HepG2 (cell line): ENCODE data around the gene GPR87. TPM values are rescaled to one million over a fixed set of nuclear protein-coding genes. Genes with fewer than 3 reads are reported as not detected.

Source experiments
- ATF1 ChIP-seq: IDR thresholded peaks from 2 replicates; pipeline ENCODE4 v1.6.1; 2016; ENCODE audit warnings: mild to moderate bottlenecking, control low read depth
- FOSL2 ChIP-seq: sonication (generic); formaldehyde crosslinking; IDR thresholded peaks from 2 replicates; pipeline ENCODE4 v1.4.0; 2020; ENCODE audit warnings: missing genetic modification reagents
- KLF15 ChIP-seq: sonication (generic); formaldehyde crosslinking; IDR thresholded peaks from 2 replicates; pipeline ENCODE4 v1.8.1; 2023; ENCODE audit warnings: borderline replicate concordance, mild to moderate bottlenecking, inconsistent platforms, missing genetic modification reagents, mixed read lengths
- NCOR1 ChIP-seq: fragments of 200-600 bp; sonication (generic); IDR thresholded peaks from 2 replicates; pipeline ENCODE4 v1.7.0; 2017; ENCODE audit warnings: antibody characterized with exemption, low read length, borderline replicate concordance
- NKX3-1 ChIP-seq: sonication (generic); formaldehyde crosslinking; IDR thresholded peaks from 2 replicates; pipeline ENCODE4 v1.5.0; 2020; ENCODE audit warnings: missing genetic modification reagents
- PHF21A ChIP-seq: sonication (generic); formaldehyde crosslinking; IDR thresholded peaks from 2 replicates; pipeline ENCODE4 v1.5.0; 2020; ENCODE audit warnings: mild to moderate bottlenecking, missing genetic modification reagents
- SP5 ChIP-seq: IDR thresholded peaks from 2 replicates; pipeline ENCODE4 v1.6.1; 2016; ENCODE audit warnings: low read depth, borderline replicate concordance
- TEAD3 ChIP-seq: optimal IDR thresholded peaks from 2 replicates; pipeline ENCODE3; 2016; ENCODE audit warnings: borderline replicate concordance
- ZNF34 ChIP-seq: sonication (generic); formaldehyde crosslinking; IDR thresholded peaks from 2 replicates; pipeline ENCODE4 v1.4.0; 2020; ENCODE audit warnings: mild to moderate bottlenecking, missing genetic modification reagents, borderline replicate concordance
- ZNF652 ChIP-seq: IDR thresholded peaks from 2 replicates; pipeline ENCODE4 v1.6.1; 2016; ENCODE audit warnings: low read depth, borderline replicate concordance
- ZNF773 ChIP-seq: sonication (generic); formaldehyde crosslinking; IDR thresholded peaks from 2 replicates; pipeline ENCODE4 v1.4.0; 2020; ENCODE audit warnings: missing genetic modification reagents, borderline replicate concordance
- polyA plus RNA-seq, 8 experiments: library from polyadenylated mRNA; depleted of rRNA in 3 of 8; stranded (reverse) in 7 of 8; unstranded in 1 of 8; fragments of >200 nt; fragmentation: Illumina TruSeq in 4 of 8; extraction: Trizol in 4 of 8; gene quantifications; 2 replicates each; pipeline versions ENCODE4 v1.2.1 to v1.2.3, GENCODE V29; 2011 to 2016; ENCODE audit warnings: low read depth in 4 of 8, missing spikeins in 1 of 8, mixed read lengths in 1 of 8; ENCODE audit not compliant: insufficient read depth in 1 of 8
- total RNA-seq, 5 experiments: library from RNA; depleted of rRNA; stranded (reverse); fragments of >200 nt; fragmentation: Illumina TruSeq; extraction: Trizol; gene quantifications; 2 replicates each; pipeline ENCODE4 v1.2.3, GENCODE V29; 2016; ENCODE audit warnings: low read depth in 1 of 5
- TF ChIP-seq, protein P1 (sequence below): sonication (generic); formaldehyde crosslinking; IDR thresholded peaks from 2 replicates; pipeline ENCODE4 v1.4.0; 2020; ENCODE audit warnings: missing genetic modification reagents
- TF ChIP-seq, protein P2 (sequence below): sonication (generic); formaldehyde crosslinking; IDR thresholded peaks from 2 replicates; pipeline ENCODE4 v1.5.0; 2020; ENCODE audit warnings: mild to moderate bottlenecking, missing genetic modification reagents
- TF ChIP-seq, protein P3 (sequence below): sonication (generic); formaldehyde crosslinking; IDR thresholded peaks from 2 replicates; pipeline ENCODE4 v1.4.0; 2020; ENCODE audit warnings: missing genetic modification reagents, borderline replicate concordance
- TF ChIP-seq, protein P4 (sequence below): sonication (generic); formaldehyde crosslinking; IDR thresholded peaks from 2 replicates; pipeline ENCODE4 v1.4.0; 2020; ENCODE audit warnings: missing genetic modification reagents, mild to moderate bottlenecking, borderline replicate concordance
- TF ChIP-seq, protein P5 (sequence below): IDR thresholded peaks from 2 replicates; pipeline ENCODE4 v1.6.1; 2016; ENCODE audit warnings: missing genetic modification reagents, missing compliant biosample characterization

GPR87 gene
- total and polyA plus RNA-seq, 2 of the 13 experiments (the other 11 are each of a cell fraction or from before 2014, with no cell fraction given) = not detected

DNA sequence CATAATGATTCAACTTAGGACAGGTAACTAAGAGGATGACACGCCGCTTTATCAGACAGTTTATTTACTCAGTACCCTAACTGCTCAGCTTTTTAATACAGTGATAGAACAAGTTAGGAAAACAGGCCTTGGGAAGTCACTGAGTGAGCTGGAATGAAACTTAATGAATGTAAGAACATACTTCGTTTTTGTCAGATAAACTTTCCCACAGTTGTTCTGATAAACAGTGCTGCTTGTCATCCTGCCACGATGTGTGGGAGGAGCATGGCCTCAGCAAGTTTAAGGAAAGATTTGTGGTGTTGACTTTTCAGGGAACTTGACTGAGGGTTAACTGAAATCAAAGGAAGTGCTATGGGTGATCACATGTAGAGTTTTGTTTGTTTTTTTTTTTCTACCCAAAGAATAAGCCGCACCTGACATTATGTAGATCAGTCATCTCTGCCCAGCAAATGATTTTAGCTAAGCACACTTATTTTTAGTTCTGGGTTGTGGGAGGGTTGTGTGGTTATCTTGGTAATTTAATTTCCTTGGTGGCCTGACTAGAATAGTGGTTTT lies 32.6 kb downstream of the GPR87 start (continued):
- TF ChIP-seq, protein P1, sequence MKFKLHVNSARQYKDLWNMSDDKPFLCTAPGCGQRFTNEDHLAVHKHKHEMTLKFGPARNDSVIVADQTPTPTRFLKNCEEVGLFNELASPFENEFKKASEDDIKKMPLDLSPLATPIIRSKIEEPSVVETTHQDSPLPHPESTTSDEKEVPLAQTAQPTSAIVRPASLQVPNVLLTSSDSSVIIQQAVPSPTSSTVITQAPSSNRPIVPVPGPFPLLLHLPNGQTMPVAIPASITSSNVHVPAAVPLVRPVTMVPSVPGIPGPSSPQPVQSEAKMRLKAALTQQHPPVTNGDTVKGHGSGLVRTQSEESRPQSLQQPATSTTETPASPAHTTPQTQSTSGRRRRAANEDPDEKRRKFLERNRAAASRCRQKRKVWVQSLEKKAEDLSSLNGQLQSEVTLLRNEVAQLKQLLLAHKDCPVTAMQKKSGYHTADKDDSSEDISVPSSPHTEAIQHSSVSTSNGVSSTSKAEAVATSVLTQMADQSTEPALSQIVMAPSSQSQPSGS = 0 out of 2 replicates have a peak, but pooled peaks have one; percentile 37
- TF ChIP-seq FOSL2 (CRISPR knock-in tag) = peak; percentile 53; the same call in 1 of the 2 replicates
- no peak for TF ChIP-seq ZNF773 (CRISPR knock-in tag)
- TF ChIP-seq, protein P2, sequence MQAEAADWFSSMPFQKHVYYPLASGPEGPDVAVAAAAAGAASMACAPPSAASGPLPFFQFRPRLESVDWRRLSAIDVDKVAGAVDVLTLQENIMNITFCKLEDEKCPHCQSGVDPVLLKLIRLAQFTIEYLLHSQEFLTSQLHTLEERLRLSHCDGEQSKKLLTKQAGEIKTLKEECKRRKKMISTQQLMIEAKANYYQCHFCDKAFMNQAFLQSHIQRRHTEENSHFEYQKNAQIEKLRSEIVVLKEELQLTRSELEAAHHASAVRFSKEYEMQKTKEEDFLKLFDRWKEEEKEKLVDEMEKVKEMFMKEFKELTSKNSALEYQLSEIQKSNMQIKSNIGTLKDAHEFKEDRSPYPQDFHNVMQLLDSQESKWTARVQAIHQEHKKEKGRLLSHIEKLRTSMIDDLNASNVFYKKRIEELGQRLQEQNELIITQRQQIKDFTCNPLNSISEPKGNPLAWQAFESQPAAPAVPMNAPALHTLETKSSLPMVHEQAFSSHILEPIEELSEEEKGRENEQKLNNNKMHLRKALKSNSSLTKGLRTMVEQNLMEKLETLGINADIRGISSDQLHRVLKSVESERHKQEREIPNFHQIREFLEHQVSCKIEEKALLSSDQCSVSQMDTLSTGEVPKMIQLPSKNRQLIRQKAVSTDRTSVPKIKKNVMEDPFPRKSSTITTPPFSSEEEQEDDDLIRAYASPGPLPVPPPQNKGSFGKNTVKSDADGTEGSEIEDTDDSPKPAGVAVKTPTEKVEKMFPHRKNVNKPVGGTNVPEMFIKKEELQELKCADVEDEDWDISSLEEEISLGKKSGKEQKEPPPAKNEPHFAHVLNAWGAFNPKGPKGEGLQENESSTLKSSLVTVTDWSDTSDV (CRISPR knock-in tag) = no peak
- TF ChIP-seq ZNF652 (CRISPR knock-in tag) = peak; percentile 68; the same call in 1 of the 2 replicates
- peak; percentile 55 for TF ChIP-seq PHF21A (CRISPR knock-in tag)
- TF ChIP-seq ZNF34 = no peak
- TF ChIP-seq, protein P3, sequence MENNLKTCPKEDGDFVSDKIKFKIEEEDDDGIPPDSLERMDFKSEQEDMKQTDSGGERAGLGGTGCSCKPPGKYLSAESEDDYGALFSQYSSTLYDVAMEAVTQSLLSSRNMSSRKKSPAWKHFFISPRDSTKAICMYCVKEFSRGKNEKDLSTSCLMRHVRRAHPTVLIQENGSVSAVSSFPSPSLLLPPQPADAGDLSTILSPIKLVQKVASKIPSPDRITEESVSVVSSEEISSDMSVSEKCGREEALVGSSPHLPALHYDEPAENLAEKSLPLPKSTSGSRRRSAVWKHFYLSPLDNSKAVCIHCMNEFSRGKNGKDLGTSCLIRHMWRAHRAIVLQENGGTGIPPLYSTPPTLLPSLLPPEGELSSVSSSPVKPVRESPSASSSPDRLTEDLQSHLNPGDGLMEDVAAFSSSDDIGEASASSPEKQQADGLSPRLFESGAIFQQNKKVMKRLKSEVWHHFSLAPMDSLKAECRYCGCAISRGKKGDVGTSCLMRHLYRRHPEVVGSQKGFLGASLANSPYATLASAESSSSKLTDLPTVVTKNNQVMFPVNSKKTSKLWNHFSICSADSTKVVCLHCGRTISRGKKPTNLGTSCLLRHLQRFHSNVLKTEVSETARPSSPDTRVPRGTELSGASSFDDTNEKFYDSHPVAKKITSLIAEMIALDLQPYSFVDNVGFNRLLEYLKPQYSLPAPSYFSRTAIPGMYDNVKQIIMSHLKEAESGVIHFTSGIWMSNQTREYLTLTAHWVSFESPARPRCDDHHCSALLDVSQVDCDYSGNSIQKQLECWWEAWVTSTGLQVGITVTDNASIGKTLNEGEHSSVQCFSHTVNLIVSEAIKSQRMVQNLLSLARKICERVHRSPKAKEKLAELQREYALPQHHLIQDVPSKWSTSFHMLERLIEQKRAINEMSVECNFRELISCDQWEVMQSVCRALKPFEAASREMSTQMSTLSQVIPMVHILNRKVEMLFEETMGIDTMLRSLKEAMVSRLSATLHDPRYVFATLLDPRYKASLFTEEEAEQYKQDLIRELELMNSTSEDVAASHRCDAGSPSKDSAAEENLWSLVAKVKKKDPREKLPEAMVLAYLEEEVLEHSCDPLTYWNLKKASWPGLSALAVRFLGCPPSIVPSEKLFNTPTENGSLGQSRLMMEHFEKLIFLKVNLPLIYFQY (CRISPR knock-in tag) = 0 out of 2 replicates have a peak, but pooled peaks have one; percentile 26
- TF ChIP-seq NCOR1 = no peak
- peak; percentile 24 for TF ChIP-seq TEAD3 (CRISPR knock-in tag)
- TF ChIP-seq, protein P4, sequence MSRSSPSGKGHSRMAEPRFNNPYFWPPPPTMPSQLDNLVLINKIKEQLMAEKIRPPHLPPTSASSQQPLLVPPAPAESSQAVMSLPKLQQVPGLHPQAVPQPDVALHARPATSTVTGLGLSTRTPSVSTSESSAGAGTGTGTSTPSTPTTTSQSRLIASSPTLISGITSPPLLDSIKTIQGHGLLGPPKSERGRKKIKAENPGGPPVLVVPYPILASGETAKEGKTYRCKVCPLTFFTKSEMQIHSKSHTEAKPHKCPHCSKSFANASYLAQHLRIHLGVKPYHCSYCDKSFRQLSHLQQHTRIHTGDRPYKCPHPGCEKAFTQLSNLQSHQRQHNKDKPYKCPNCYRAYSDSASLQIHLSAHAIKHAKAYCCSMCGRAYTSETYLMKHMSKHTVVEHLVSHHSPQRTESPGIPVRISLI = peak; percentile 93
- peak; percentile 98 for TF ChIP-seq SP5 (CRISPR knock-in tag)
- no peak for TF ChIP-seq NKX3-1 (CRISPR knock-in tag)
- no peak for TF ChIP-seq KLF15 (CRISPR knock-in tag)
- no peak for TF ChIP-seq ATF1 (CRISPR knock-in tag)
- TF ChIP-seq, protein P5, sequence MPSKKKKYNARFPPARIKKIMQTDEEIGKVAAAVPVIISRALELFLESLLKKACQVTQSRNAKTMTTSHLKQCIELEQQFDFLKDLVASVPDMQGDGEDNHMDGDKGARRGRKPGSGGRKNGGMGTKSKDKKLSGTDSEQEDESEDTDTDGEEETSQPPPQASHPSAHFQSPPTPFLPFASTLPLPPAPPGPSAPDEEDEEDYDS (CRISPR knock-in tag) = peak; percentile 12; the same call in 1 of the 2 replicates
